ENCODE data around the gene PTRHD1.

Gene PTRHD1

DNA sequence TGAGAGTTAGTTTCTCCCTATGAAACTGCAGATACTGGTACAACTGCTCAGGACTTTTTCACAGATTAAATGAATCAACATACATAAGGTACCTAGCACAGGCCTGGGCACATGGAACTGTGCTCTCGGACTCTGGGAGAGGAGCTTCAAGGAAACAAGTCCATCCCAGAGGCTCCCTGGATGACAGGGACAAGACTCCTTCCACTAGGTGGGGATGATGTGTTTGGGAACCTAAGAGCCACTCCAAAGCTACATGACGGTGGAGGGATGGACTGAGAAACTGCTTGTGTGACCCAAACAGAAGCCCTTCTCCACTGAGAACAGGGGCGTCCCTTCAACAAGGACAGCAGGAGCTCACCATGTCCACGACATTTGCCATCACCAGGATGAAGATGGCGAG lies 37.2 kb upstream of the PTRHD1 start:
- peak; percentile 35 for DNase-seq

GRCh38 chr2:24828238-24828996 lies 35.2 kb upstream of the PTRHD1 start:
- no peak for DNase-seq

- peak; percentile 82 for DNase-seq
Measured at GRCh38 chr2:24827321-24828237, 34.4 kb upstream of the PTRHD1 start.

- DNase-seq = no peak
Measured at GRCh38 chr2:24826773-24827145, 33.6 kb upstream of the PTRHD1 start.

DNA sequence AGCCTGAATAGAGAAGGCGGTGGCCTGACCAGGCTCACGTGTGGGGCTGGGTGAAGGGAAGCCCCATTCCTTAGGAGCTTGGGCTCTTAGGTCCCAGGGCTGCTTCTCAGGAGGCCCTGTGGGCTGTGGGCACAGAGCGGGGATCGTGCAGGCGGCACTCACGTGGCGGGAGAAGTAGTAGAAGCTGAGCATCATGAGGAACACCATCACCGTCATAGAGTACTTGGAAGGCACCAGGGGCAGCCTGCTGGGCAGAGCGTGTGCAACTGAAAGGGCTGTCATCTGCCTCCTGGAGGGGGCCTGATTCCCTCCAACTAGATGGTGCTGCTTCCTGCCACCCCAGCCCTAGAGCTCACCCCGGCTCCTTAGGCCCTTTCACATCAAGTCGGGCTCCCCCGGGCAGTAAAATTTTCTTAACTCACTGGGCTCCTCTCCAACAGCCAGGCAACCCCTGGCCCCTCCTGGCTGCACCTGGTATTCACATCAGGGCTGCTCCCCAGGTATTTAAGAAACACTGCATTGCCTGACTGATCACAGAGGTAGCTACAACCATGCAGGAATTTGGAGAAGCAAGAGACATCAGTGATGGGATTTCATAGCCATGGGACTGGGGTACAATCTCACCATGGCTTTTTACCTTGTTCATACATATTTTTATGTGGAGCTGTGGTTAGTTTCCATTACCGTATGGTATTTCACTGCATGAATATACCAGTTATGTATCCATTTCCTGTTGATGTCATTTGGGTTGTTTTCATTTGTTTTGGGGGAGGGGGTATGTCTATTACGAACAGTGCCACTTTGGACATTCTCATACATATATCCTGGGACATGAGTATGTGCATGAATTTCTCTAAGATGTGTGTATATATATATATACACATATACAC lies 32.9 kb upstream of the PTRHD1 start:
- DNase-seq = peak; percentile 12

GRCh38 chr2:24824966-24825882 lies 32.0 kb upstream of the PTRHD1 start:
- DNase-seq = no peak

GRCh38 chr2:24824071-24824588 lies 30.9 kb upstream of the PTRHD1 start:
- DNase-seq = no peak

DNA sequence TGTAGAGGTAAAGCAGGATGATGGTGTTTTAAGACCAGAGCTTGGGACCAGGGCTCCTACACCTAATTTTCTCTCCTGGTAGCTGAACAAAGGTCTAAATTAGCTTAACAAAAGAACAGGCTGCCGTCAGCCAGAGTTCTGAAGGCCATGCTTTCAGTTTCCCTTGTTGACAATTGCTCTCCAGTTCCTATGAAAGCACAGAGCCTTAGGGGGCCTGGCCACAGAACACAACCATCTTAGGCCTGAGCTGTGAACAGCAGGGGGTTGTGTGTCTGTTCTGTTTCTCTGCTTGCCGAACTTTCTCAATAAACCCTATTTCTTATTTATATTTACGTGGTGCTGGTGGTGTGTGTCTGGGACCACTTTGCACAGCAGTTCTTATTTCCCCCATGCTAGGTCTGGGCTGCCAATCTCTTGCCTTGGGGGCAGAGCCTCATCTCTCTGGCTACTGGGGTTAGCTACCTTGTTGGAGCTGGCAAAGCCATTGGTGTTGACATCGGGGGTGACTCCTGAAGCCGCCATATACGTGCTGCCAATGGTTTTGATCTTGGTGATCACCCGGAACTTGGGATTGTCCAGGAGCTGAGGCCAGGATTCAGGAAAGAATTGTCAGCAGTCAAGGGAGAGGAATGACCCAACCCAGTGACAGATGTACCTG lies 29.0 kb upstream of the PTRHD1 start:
- DNase-seq = no peak

DNA sequence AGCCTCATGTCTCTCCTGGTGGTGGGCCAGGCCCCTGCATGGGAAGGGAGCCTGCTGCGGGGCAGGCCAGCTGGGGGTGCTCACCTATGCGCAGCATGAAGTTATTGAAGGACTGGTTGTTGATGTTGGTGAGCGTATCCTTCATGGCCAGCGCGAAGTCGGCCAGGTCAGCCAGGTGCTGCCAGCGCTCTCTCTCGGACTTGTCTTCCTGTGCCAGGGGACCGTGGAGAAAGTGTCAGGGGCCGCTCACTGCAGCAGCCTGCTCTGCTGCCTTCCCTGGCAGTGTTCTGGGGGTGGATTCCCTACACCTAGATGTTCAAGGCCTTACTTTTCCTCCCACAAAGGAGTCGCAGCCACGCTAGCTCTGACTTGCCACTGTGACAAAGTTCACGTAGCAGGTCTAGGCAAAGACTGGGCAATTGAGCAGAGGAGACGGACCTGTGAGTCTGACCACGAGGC lies 28.3 kb upstream of the PTRHD1 start:
- DNase-seq = no peak

GRCh38 chr2:24820598-24821432 lies 27.6 kb upstream of the PTRHD1 start:
- no peak for DNase-seq

DNA sequence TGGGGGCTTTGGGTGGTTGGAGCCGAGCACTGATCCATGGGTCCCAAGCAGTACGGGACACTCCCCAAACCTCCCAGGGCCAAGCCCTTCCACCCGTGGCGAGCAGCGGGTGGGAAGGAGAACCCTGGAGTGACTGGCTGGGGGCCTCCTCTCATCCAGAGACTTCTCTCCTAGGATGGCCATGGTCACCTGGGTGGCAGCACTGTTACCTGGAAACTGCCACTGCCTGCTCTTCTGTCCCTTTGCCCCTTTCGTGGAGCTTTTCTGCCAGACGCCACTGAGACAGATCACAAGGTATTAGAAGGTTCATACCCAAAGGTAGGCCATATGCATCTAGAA lies 27.0 kb upstream of the PTRHD1 start:
- no peak for DNase-seq

- no peak for DNase-seq
Measured at GRCh38 chr2:24819442-24820174, 26.4 kb upstream of the PTRHD1 start.

DNA sequence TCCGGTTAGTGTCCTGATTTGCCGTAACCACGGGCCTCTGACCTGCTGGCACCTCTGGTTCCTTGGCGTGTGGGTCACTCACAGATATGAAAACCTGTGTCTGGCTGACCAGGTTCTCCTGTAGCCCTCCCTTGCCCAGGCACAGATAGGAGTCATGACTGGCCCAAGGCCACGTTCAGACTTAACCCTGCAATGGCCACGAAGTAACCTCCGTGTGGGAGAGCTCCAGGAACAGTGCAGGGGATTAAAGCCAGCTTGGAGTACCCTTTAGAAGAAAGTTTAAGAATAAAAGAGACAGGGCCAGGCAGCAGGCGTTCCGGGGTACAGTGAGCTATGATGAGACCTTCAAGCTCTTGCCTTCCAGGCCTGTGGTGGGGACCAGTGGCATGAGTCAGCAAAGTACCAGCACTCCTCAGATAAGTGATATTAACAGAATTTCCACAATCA lies 25.6 kb upstream of the PTRHD1 start:
- DNase-seq = peak; percentile 13

DNA sequence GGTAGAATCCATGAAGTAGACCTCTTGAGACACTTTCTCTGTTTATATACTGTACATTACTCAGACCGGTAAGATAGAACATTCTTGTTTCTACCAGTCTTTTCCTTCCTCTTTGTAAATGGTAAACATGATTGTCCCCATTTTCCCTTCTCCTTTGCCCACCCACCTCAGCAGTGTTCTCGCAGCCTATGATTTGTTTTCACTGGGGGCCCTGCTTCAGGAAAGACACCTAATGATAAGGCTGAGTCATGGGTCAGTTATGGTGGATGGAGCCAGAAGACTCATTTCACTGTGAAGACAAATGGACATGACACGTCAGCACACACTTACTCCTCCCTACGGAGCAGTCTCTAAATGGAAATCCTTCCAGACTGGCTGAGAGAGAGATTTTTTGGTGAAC lies 23.7 kb upstream of the PTRHD1 start:
- peak; percentile 81 for DNase-seq

GRCh38 chr2:24816404-24816803 lies 23.2 kb upstream of the PTRHD1 start:
- no peak for DNase-seq

DNA sequence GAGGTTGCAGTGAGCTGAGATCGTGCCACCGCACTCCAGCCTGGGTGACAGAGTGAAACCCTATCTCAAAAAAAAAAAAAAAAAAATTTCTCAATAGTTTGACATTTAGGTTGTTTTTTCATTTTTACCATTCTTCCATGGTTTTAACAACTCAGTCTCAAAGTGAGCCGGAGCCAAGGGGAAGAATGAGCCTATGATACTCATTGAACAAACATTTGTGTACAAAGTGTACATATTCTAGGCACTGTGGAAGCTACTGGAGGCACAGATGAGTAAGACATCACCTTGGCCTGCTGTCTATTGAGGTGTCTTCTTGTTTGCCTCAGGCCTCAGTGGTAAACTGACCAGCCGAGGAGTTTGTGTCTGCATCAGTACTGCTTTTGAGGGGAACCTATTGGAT lies 22.0 kb upstream of the PTRHD1 start:
- DNase-seq = no peak

DNA sequence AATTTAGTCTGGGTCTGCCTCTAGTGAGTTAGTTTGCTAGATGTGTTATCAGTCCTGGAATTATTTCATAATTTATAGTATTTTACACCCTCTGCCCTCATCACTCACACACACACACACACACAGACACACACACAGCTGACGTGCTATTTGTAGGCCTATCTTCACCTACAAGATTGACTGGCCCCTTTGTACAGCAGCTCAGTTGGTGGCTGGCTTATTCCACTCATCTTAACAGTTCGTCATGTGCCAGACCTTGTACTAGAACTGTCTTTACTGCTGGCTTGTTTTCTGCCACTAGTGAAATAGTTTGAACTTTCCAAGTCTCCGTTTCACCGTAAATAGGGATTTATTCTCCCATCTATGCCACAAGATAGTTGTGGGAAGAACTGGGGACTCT lies 21.3 kb upstream of the PTRHD1 start:
- DNase-seq = no peak

DNA sequence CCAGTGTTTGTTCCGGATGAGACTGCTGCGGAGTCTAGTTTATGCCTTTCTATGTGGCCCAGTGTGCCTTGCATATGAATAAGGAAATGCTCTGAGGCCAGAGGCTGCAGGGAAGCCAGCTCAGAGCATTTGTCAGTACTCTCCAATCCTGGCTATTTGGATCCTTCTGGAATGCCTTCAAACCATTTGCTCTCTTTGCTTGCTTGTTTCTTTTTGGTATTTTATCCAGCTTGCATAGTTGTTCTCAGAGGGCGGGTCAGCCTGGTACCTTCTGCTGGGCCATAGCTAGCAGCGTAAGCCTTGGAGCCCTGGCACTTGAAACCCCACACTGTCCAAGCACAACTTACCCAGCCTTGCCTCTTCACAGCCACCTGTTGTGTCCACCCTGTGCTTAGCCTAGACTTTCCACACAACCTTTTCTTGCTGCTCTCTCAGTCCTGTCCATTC lies 20.5 kb upstream of the PTRHD1 start:
- DNase-seq = no peak
